Lung microvascular endothelial cell (primary cell): ENCODE results near the gene SPATS2L. TPM values are rescaled to one million over a fixed set of nuclear protein-coding genes. Genes with fewer than 3 reads are reported as not detected.

Source experiments
- DNase-seq, 2 donors: peaks; one replicate each; pipeline versions ENCODE4 v3.0.0 to v3.0.0-alpha.2; 2010; ENCODE audit warnings: low read depth in 2 of 2
- total RNA-seq: library from RNA; depleted of rRNA; stranded (reverse); fragments of >200 nt; gene quantifications from 2 replicates; pipeline ENCODE4 v1.2.1, GENCODE V29; 2014

SPATS2L gene
- total RNA-seq, 1 donor from 2014 or later = 5.4 TPM

DNA sequence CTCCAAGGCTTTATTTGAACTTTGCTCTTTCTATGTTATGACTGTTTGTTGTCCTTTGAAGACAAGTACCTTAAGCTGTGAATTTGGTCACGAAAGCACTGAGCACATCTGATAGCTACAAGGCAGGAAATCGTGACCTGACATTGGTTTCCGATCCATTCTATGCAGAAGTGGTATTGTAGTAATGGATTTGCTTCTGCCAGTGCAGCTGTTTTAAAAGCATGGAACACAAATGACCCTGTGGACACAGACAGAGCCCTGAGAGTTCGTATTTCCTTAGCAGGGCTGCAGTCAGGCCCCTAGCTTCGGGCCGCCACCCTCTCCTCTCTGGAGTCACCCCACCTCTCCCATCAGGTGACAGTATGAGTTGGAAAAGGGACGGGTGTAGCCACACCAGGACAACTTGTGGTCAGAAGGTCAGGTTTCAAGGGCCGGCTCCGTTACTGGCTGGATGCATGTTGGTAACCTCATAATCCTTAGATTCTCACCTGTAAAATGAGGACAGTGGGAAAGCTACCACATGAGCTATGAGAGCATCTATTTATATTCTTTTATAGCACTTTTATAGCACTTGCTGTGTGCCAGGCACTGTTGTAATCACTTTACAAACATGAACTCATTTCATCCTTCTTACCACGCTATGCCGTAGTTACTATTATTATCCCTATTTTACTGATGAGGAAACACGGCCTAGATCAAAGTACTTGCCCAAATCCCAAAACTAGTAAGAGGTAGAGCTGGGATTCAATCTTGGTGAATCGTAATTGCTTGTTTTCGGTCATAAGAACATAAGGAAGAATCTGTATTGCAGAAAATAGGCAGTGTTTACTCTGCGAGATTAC, 70.2 kb downstream of the SPATS2L start:
- peak; percentile 86 to 88 for DNase-seq

- DNase-seq = no peak
Measured at GRCh38 chr2:200377355-200378336, 71.2 kb downstream of the SPATS2L start.

DNA sequence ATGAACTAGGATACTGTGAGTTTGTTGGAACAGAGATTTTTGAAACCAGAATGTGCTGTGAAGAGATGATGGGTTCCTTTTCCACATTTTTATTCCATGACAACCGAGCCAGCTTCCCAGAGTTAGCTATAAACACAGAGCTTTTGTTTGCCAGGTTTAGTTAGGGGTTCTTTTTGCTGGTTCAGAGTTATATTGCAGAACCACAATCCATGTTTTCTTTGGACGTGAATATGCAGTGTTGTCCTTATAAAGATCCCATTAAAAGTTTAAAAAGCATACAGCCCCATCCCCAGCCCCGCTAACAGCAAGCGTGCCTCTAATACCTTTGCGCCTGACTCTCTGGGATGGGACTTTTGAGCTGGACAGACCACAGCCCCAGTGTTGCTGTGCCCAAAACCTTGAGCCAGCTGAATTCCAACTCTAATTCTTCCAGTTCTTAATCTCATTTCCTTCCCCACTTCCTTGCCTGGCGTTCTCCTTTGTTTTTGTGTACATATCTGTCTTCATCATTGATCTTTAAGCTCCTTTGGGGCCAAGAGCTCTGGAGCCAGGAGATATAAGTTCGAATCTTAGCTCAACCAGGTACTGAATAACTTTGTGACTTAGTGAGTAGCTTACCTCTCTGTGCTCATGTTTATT, 72.3 kb downstream of the SPATS2L start:
- DNase-seq = peak; percentile 29 to 88

DNA sequence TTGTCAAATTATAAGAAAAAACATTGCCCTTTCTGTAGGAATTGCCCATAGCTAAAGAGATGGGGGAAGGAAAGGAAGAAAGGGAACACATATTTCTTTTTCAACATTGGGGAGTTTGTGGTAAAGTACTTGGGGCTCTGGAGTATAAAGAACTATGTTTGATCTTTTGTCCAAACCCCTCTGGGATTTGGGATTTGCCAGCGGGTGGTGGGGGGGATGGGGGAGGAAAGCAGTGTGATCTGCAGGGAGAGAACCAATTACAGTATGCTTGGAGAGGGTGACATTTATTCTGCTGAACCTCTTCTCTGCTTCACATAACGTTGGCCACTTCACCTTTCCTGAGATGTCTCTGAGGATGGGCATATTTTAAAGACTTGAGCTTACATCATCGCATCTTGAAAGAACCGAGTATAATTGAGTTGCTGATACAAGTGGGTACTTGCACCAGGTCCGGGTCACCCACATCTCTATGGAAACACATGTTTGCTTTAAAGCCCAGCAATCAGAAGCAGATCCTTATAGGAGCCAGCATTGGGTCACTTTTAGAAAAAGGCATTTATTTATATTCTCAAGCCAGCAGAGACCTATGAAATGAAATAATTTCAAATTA, 73.1 kb downstream of the SPATS2L start:
- no peak for DNase-seq

DNA sequence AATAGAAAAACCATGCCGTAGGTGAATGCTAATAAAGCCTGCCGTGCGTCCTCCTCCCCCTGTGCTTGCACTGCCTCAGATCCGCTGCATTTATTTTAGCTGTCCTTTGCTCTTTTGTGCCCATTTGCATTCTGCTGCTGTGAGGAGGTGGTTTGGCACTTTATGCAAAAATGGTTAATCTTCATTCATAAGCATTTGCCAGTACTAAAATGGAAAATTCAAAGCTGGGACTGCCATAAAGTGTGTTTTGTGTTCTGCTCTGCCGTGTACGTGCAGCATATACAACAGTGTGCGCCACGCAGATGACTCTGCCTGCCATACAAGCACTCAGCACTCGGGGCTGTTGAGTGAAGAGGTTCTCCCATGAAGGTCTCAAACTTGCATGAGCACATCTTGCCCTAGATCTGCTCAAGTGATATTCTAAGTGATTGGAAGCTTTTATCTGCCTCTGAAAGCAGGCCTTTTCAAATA, 73.6 kb downstream of the SPATS2L start:
- DNase-seq = no peak

DNA sequence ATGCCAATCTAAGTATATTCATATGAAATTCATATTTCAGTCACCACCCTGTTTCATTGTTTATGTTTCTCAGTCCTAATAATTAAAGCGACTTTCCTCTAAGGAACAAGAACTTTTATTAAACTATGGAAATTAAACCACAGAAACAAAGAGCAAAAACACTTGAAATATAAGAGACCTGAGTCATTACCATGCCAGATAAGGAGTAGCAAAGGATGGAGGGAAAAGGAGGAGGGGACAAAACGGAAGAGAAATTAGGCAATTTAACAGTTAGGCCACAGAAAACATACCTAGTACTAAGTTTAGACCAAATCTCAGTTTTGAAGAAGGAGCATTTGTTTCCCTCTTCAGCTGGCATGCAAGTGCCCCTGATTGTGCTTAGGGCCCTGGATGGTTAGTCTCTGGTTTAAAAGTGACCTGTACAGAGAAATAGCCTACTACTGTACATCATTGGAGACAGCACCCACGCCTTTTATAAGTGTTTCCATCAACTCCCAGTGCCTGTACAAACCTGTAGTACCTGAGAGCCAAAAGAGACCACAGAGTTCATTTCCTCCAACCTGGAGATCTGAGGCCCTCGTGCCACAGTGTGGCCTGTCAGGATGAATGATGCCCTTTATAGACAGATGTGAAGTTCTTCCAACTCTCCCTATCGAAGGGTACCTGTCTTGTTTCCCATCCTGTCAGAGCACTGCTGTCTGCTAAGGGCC, 74.5 kb downstream of the SPATS2L start:
- no peak for DNase-seq

DNA sequence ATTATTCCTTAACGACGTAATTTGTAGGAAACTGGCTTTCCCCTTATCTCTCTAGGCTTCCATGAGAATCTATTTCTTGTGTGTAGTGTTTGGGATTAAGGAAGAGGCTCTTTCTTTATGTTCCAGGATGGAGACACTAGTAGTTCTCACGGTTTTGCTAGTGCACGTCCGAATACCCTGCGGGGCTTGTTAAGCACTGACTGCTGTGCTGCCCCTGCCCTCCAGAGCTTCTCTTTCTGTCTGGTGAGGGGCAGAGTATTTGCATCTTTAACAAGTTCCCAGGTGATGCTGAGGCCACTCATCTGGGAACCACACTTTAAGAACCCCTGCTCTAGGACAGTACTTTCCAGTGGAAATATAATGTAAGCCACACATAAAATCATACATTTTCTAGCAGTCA, 76.4 kb downstream of the SPATS2L start:
- no peak for DNase-seq

DNA sequence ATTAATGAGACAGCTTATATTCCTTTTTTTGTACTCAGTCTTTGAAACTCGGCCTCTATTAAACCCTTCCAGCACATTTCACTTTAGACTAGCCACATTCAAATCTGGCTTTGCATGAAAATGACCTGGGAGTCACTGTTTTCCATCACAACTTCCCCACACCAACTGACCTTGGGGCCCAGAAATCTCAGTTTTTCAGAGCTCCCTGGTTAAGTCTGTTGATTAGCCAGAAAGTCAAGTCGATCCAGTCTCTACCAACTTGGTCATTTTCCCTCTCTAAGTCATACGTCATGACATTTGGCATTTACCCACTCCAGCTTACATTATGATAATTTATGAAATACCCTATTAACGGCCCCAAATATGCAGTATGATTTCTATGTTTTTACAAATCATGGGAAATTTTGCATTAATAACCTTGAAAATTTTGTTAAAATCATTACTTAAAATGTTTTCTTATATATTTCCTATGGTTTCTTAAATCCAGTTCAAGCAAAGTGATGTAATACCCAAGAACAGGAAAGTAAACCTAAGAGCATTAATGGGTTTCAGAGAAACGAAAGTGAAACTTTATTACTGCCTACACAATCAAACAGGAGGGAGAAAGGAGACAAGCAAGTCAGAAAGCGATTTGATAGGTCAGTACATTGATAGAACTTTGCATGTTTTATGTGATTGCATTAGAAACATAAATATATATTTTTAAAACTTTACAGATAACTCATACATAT, 77.1 kb downstream of the SPATS2L start:
- peak; percentile 83 to 86 for DNase-seq

DNA sequence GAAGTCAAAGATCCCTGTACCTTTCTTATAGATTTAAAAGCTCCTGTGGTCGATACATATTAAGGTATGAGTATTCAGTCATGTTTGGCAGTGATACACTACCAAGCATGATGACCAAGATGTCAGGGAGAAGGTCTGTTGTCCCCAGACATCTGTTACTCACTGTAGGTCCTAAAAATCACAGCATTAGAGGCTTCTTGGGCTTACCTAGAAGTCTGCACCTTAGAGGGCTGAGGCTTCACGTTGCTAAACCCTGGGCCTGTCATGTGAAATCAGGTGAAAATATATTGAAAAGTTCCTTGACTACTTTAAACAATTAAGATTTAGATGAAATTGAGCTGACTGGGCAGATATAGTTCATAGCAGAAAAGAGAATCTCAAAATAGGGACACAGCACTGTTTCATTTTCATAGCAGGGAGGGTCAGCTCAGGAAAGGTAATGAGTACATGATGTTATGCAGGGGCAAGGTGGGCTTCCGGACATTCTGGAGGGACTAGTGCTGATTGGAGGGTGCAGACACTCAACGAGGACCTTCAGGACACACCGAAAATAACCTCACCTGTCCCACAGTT, 78.7 kb downstream of the SPATS2L start:
- no peak for DNase-seq

DNA sequence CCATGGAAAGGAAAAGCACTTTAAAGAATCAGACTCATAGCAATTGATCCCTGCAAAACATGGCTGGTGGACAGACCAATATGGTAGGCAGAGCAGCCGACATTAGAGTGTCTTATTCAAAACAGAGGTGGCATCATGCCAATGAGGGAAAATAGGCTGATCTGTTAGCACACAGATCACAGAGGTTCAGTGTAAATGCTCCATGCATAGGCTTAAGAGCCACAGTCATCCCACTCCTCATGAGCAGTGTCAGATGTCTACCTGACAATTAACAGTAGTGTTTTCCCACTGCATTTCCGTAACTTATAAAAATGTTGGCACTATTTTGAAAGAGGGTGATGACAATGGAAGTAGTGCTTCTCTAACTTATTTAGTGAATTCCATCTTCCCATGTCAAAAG, 86.7 kb downstream of the SPATS2L start:
- DNase-seq = no peak

GRCh38 chr2:200394045-200394444, 87.6 kb downstream of the SPATS2L start:
- no peak for DNase-seq

DNA sequence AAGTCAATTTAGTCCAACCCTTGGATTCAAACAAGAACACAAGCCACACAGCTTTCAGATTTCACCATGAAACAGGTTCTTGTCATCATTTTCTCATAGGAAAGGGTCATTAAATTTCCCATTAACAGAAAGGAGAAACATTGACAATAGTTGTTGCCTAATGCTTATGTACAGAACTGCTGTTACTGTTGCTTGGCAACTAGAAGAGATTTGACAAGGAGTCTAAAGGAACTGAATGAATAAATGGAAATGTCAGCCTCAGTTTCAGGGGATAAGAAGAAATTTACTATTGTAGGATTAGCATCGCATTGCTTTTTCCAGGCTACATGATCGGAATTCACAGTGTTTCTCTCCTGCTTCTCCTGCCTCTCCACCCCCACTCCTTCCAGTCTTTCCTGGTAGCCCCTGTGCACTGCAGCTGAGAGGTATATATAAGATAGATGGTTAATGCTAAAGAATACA, 90.3 kb downstream of the SPATS2L start:
- DNase-seq = peak; percentile 40 to 62

DNA sequence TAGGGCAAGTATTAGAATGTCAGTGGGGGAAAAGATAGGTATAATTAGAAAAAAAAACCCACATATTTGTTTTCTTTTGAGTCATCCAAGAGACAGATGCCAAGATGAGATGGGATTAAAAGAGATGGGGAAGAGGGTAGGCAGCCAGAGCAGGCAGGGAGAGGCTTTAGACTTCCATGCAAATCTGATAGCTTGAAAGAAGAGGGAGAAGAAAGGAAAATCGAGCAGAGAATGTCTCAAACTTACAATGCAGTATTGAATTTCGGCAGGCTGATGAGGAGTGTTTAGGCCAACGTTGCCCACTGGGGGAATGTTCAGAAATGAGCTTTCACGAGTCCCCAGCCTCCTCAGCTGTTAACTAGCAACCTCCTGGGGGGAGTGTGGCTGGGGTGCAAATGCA, 91.3 kb downstream of the SPATS2L start:
- DNase-seq = no peak

- DNase-seq = peak in 1 of 2 donors; percentile 73
Measured at GRCh38 chr2:200399046-200399445, 92.6 kb downstream of the SPATS2L start.

GRCh38 chr2:200399636-200400035, 93.1 kb downstream of the SPATS2L start:
- DNase-seq = no peak

DNA sequence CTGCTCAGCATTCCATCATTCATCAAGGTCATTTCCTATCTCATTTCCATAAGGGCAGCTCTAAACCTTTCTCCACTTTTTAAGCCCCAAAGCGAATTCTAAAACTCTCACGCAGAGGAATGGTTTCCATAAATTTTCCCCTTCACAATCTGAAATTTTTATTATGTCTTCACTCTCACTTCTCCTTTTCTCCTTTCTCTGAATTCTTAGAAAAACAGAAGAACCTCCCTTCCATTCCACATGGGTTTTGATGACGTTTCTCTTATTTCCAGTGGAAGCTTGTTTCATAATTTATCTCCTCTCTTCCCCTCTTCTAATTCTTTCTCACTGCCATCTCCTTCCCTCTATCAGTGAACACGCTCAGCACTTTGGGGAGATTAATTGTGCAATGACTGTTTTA, 97.3 kb downstream of the SPATS2L start:
- no peak for DNase-seq

DNA sequence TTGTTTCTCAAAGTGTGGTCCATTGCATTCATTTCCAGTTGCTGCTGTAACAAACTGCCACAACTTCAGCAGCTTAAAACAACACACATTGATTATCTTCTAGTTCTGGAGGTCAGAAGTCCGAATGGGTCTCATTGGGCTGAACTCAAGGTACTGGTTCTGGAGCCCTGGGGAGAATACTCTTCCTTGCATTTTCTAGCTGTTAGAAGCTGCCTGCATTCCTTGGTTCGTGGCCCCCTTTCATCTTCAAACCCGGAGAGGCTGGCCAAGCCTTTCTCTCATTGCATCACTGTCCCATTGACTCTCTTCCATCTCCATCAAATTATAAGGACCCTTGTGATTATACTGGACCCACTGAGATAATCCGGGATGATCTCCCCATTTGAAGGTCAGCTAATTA, 98.1 kb downstream of the SPATS2L start:
- DNase-seq = no peak

DNA sequence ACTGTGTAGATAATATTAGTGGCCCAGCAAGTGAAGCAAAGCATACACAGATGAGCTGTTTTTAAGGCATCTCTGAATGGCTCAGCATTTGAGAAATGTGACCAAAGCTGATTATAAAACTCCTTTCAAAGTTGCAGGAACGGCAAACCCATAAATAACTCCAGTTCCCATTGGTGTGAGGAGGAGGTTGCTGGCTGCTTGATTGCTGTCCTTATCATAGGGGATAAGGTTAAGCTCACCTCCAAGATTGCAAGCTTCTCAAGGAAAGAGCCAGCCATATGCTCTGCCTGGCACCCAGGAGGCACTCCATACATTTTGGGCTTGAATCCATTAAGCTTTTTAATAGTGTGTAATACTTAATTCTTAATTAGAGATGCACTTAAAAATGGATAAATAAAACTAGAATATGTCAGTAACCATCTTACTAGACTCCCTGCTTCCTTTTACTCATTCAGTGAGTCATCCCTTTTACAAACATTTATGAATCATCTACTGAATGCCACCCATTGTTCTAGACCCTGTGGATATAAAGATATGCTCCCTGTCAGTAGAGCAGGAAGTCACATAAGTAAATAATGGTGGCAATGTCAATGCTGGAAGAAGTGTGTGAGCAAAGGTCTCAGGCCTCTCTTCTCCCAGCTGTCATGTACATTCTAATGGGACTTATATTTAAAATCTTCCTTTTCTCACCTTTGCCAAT, 99.3 kb downstream of the SPATS2L start:
- peak; percentile 85 to 95 for DNase-seq

GRCh38 chr2:200406379-200406778, 99.9 kb downstream of the SPATS2L start:
- peak; percentile 78 to 80 for DNase-seq
